IPS-NIHi11 (cell line): ENCODE results near the gene TBL1Y.
"Not testable (repeated sequence)": the region's sequence is repeated elsewhere in the genome, so short reads cannot be mapped to it uniquely, and the experiment has no call there.

Source experiments
- DNase-seq: peaks from one replicate; pipeline ENCODE4 v3.0.0; 2012; ENCODE audit warnings: mixed read lengths, low spot score

The TBL1Y gene

GRCh38 chrY:6972271-6972887, 61.9 kb downstream of the TBL1Y start:
- no peak for DNase-seq

DNA sequence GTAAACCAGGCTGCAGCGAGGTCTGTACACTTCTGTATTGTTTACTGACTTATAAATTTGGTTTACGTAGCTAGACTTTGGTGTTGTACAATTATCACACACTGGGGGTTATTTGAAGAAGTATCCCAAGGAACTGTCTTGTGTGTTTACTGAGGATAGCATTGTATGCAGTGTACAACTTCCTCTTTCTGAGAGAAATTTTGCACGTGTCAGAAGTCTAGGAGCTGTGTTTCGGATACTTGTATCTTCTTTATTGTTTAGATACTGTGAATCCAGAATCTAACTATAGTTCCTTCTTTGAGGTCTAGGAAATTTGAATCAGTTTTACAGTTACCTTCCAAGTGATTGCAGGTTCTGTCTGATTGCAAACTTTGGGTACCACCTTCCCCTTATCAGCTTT, 64.5 kb downstream of the TBL1Y start:
- DNase-seq = no peak

DNA sequence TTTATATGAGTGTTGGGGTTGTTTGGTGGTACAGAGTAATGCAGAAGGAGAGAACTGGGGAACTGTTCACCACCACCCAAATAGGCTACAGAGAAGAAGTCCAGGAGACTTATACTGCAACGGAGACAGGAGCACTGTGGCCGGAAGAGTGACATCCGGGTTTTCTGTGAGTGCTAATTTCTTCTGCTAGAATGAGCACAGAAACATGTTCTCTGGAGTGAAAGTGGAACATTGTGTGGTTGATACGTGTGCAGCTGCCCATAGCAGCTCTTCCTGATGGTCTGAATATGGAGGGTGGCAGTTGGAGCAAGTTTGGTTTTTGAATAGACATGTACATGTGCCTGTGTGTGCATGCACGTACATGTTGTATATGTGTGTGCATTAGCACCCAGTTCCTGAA, 67.3 kb downstream of the TBL1Y start:
- DNase-seq = no peak

GRCh38 chrY:6983221-6983620, 72.7 kb downstream of the TBL1Y start:
- DNase-seq = no peak

DNA sequence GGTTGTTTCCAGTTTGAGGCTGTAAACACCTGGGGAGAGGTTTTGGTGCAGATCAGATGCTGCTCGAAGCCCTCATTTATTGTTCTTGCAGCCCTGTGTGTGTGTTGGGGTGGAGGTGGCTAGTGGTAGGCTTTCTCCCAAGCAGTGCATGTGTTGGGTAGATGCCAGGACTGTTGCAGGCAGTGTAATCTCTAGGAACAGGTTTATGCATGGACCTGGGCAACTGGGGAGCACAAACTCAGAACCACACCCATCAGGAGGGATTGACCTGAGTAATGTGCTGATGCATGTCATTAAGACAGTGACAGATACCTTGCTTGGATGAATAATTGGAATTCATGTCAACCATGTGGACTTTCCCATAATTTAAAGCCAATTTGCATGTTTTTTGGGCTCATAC, 77.3 kb downstream of the TBL1Y start:
- DNase-seq = no peak

- no peak for DNase-seq
Measured at GRCh38 chrY:6989886-6990620, 79.6 kb downstream of the TBL1Y start.

GRCh38 chrY:6992041-6992440, 81.5 kb downstream of the TBL1Y start:
- no peak for DNase-seq

GRCh38 chrY:6995987-6996386, 85.5 kb downstream of the TBL1Y start:
- DNase-seq = no peak

- no peak for DNase-seq
Measured at GRCh38 chrY:6997503-6998066, 87.1 kb downstream of the TBL1Y start.

- no peak for DNase-seq
Measured at GRCh38 chrY:6999905-7000304, 89.4 kb downstream of the TBL1Y start.

- DNase-seq = no peak
Measured at GRCh38 chrY:7002581-7002980, 92.1 kb downstream of the TBL1Y start.

DNA sequence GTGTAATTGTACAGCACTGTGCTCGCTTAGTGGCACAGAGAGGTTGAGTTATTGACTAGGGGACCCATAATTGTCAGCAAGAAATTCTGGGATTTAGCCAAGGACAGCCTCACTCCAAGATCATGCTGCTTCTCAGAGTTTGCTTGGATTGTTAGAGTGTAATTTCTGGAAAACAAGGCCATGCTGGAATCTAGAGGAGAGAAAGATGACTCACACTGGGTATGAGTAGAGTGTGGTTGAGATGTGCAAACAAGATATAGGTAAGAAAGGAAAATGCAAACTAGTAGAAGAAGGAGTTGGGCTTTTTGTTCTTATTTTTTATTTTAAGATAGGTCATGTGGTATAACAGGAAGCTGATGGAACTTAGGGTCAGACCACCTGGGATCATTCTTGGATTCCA, 97.4 kb downstream of the TBL1Y start:
- no peak for DNase-seq

DNA sequence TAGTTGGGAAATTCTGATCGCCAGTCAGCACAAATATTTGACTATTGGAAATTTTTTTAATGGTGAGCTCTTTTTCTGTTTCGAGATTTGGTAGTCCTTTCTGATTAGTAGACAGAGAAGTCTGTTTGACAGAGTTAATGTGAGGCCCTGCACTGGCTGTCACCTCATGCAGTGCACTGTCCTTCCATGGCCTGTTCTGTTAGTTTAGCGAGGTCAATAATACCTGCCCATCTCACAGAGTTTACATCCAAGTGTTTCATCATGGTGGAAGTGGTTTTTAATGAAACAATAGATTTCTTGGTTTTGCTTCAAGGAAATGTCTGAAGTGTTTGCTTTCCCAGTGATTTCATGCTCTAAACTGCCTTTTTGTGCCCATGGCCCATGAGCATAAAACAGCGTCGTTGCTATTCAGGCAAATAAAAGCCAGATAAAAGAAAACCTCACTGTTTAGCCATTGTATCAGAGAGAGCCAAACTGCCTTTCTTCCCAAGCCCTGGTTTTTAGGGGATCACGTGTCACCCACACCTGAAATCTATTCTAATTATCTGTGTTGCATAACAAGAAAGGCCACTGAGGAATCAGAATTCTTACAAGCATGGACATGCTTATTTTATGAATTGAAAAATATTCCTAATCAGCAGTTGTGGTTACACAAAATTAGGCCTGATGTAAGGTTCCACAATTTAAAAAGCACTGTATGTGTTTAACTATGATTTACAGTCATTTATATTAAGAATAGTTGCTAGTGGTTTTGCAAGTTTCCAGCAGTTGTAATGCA, 98.3 kb downstream of the TBL1Y start:
- DNase-seq = no peak

GRCh38 chrY:7013051-7013450, 102.6 kb downstream of the TBL1Y start:
- DNase-seq = no peak

GRCh38 chrY:7016521-7016920, 106.0 kb downstream of the TBL1Y start:
- DNase-seq = no peak

DNA sequence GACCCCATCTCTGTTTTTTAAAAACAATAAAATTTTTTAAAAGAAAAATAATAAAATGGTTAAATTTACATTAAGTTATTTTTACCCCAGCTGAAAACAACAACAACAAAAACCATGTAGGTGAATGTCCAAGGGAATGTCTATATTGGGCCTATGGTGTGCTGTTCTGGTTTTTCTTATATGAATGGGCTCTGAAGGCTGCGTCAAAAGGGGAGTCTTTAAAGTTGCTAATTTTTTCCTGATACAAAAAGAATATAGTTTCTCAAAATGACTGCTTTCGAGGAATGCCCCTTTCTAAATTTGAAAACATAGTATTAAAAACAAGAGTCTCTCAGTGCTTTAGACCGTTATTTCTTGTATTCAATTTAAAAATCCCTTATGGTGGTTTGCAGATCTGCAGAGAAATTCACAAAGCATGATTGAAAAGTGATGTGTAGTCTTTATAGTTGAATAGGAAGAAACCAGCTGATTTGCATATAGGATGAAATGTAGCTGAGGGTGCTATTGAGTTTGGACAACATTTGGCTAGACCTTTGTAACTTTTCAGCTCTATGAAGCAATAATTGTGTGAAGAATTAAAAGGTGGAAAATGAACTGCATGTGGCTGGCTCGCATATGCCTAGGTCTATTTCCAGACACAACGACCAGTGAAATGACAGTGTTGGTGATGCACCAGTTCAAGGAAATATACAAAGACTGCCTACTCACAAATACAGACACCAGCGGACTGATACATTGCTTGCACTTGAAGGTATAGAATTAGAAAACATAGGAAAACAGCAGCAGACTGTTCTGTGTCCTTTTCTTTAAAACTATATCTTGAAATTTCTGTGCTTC, 107.0 kb downstream of the TBL1Y start:
- DNase-seq = no peak

- DNase-seq = no peak
Measured at GRCh38 chrY:7039037-7039436, 128.5 kb downstream of the TBL1Y start.

- DNase-seq = no peak
Measured at GRCh38 chrY:7040662-7041061, 130.2 kb downstream of the TBL1Y start.

GRCh38 chrY:7041983-7042382, 131.5 kb downstream of the TBL1Y start:
- DNase-seq = no peak

DNA sequence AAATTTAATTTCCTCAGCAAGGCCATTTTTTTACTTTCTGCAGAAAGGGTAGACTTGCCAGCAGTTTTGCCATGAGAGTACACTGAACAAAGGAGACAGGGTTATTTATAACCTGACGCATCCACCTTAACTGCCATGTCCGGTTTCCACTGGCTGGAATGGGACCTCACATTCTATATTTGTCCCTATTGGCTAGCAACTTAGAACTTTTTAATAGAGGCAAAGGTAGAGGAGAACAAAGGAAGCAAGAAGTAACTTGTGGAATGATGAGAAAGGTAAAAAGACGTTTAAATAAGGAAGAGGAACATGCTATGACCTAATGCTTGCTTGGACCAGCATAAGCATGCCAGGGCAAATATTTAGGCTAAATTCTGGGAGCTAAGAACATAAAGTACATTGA, 142.0 kb downstream of the TBL1Y start:
- DNase-seq = not testable (repeated sequence)

GRCh38 chrY:7056886-7057285, 146.4 kb downstream of the TBL1Y start:
- no peak for DNase-seq

GRCh38 chrY:7078725-7079124, 168.2 kb downstream of the TBL1Y start:
- no peak for DNase-seq
